Measurements from ENCODE around the gene TMEM190. TPM values are rescaled to one million over a fixed set of nuclear protein-coding genes. Genes with fewer than 3 reads are reported as not detected.

The TMEM190 gene
- total RNA-seq, 1 experiment from 2014 or later: not detected

DNA sequence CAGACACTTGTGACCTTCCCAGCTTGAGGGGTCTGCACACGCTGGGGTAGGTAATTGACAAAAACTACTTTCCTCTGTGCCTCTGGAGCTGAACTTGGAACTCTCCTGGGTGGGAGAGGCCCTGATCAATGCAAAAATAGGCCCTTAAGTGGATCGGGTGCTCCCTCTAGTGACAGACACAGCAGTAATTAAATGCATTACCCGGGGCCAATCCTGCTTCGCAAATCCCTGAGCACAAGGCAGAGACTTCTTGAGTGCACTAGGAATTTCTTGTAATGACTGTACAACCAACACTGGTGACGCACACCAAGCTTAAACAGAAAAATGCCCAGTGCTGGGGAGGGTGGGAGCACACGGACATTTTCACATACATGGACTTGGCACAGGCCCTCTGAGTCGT is 41.6 kb downstream of the TMEM190 start:
- peak; percentile 84 for DNase-seq (ENCODE audit: low read depth)

GRCh38 chr19:55419103-55419502 is 42.5 kb downstream of the TMEM190 start:
- no peak for DNase-seq (ENCODE audit: low read depth)

GRCh38 chr19:55419624-55420236 is 43.1 kb downstream of the TMEM190 start:
- DNase-seq (ENCODE audit: low read depth): no peak

DNA sequence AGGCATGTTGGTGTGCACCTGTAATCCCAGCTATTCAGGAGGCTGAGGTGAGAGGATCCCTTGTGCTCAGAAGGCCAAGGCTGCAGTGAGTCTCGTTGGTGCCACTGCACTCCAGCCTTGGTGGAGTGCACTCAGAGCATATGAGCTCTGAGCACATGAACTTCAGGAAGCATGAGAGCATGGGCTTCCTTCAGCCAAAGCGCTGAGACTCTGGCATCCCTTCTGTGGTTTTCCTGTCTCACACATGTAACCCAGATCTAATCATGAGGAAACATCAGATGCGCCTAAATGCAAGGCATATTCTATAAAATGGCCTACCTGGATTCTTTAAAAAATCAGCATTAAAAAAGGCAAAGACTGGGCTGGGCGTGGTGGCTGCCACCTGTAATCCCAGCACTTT is 44.7 kb downstream of the TMEM190 start:
- DNase-seq (ENCODE audit: low read depth): peak; percentile 21

- no peak for DNase-seq (ENCODE audit: low read depth)
Measured at GRCh38 chr19:55423225-55424005, 46.8 kb downstream of the TMEM190 start.

GRCh38 chr19:55424518-55424917 is 47.9 kb downstream of the TMEM190 start:
- no peak for DNase-seq (ENCODE audit: low read depth)

GRCh38 chr19:55426042-55426441 is 49.4 kb downstream of the TMEM190 start:
- DNase-seq (ENCODE audit: low read depth): no peak

Other genes starting within 250 kb of the TMEM190 start
- gene TNNT1, start 227.6 kb upstream of the TMEM190 start, total RNA-seq (2014; rRNA removed; shearing (Covaris generic)): 28.7 and 33.4 TPM in 2 replicates
- not detected in 2 replicates for gene TNNI3, start 219.1 kb upstream of the TMEM190 start, total RNA-seq (2014; rRNA removed; shearing (Covaris generic))
- 2.0 and 2.2 TPM in 2 replicates for gene DNAAF3, start 210.2 kb upstream of the TMEM190 start, total RNA-seq (2014; rRNA removed; shearing (Covaris generic))
- gene SYT5, start 196.5 kb upstream of the TMEM190 start, total RNA-seq (2014; rRNA removed; shearing (Covaris generic)): not detected in 2 replicates
- 0.39 TPM in 1 of 2 replicates, not detected in the other for gene PTPRH, start 167.3 kb upstream of the TMEM190 start, total RNA-seq (2014; rRNA removed; shearing (Covaris generic))
- gene TMEM86B, start 148.1 kb upstream of the TMEM190 start, total RNA-seq (2014; rRNA removed; shearing (Covaris generic)): 1.7 and 1.8 TPM in 2 replicates
- gene PPP6R1, start 117.8 kb upstream of the TMEM190 start, total RNA-seq (2014; rRNA removed; shearing (Covaris generic)): 64.6 and 82.5 TPM in 2 replicates
- 77.4 and 77.8 TPM in 2 replicates for gene HSPBP1, start 96.7 kb upstream of the TMEM190 start, total RNA-seq (2014; rRNA removed; shearing (Covaris generic))
- gene BRSK1, start 92.8 kb upstream of the TMEM190 start, total RNA-seq (2014; rRNA removed; shearing (Covaris generic)): 1.7 and 7.6 TPM in 2 replicates
- gene TMEM150B, start 51.5 kb upstream of the TMEM190 start, total RNA-seq (2014; rRNA removed; shearing (Covaris generic)): not detected in 2 replicates
- gene KMT5C, start 37.0 kb upstream of the TMEM190 start, total RNA-seq (2014; rRNA removed; shearing (Covaris generic)): 2.4 and 5.8 TPM in 2 replicates
- gene COX6B2, start 22.1 kb upstream of the TMEM190 start, total RNA-seq (2014; rRNA removed; shearing (Covaris generic)): not detected in 2 replicates
- gene GARIN5B, start 13.6 kb upstream of the TMEM190 start, total RNA-seq (2014; rRNA removed; shearing (Covaris generic)): not detected in 2 replicates
- 52.7 and 56.0 TPM in 2 replicates for gene IL11, start 6.4 kb upstream of the TMEM190 start, total RNA-seq (2014; rRNA removed; shearing (Covaris generic))
- 1.1 and 1.3 TPM in 2 replicates for gene TMEM238, start 7.5 kb downstream of the TMEM190 start, total RNA-seq (2014; rRNA removed; shearing (Covaris generic))
- gene RPL28, start 9.1 kb downstream of the TMEM190 start, total RNA-seq (2014; rRNA removed; shearing (Covaris generic)): 733 and 1,703 TPM in 2 replicates
- gene UBE2S, start 31.0 kb downstream of the TMEM190 start, total RNA-seq (2014; rRNA removed; shearing (Covaris generic)): 646 and 1,047 TPM in 2 replicates
- gene SHISA7, start 66.5 kb downstream of the TMEM190 start, total RNA-seq (2014; rRNA removed; shearing (Covaris generic)): not detected in 2 replicates
- 82.1 and 89.8 TPM in 2 replicates for gene ISOC2, start 84.8 kb downstream of the TMEM190 start, total RNA-seq (2014; rRNA removed; shearing (Covaris generic))
- gene C19orf85, start 87.9 kb downstream of the TMEM190 start, total RNA-seq (2014; rRNA removed; shearing (Covaris generic)): 0.10 TPM in 1 of 2 replicates, not detected in the other
- gene ZNF628, start 99.8 kb downstream of the TMEM190 start, total RNA-seq (2014; rRNA removed; shearing (Covaris generic)): 2.4 and 4.6 TPM in 2 replicates
- 27.4 and 31.7 TPM in 2 replicates for gene NAT14, start 108.4 kb downstream of the TMEM190 start, total RNA-seq (2014; rRNA removed; shearing (Covaris generic))
- 0.05 and 0.07 TPM in 2 replicates for gene SSC5D, start 111.6 kb downstream of the TMEM190 start, total RNA-seq (2014; rRNA removed; shearing (Covaris generic))
- gene SBK2, start 160.3 kb downstream of the TMEM190 start, total RNA-seq (2014; rRNA removed; shearing (Covaris generic)): not detected in 2 replicates
- not detected in 2 replicates for gene SBK3, start 168.7 kb downstream of the TMEM190 start, total RNA-seq (2014; rRNA removed; shearing (Covaris generic))
- gene ZNF579, start 204.0 kb downstream of the TMEM190 start, total RNA-seq (2014; rRNA removed; shearing (Covaris generic)): 8.2 and 8.3 TPM in 2 replicates
- gene FIZ1, start 222.7 kb downstream of the TMEM190 start, total RNA-seq (2014; rRNA removed; shearing (Covaris generic)): 6.0 and 10.0 TPM in 2 replicates
- 18.8 and 26.2 TPM in 2 replicates for gene ZNF524, start 223.5 kb downstream of the TMEM190 start, total RNA-seq (2014; rRNA removed; shearing (Covaris generic))
- gene ZNF865, start 228.8 kb downstream of the TMEM190 start, total RNA-seq (2014; rRNA removed; shearing (Covaris generic)): 2.2 and 3.8 TPM in 2 replicates
- 4.1 and 6.1 TPM in 2 replicates for gene ZNF784, start 247.7 kb downstream of the TMEM190 start, total RNA-seq (2014; rRNA removed; shearing (Covaris generic))